HepG2 (cell line): ENCODE measurements around the gene SLC13A1. TPM values are rescaled to one million over a fixed set of nuclear protein-coding genes. Genes with fewer than 3 reads are reported as not detected.

Source experiments
- ATAC-seq: fragments of 200-7000 bp; cut with Tn5 transposase; 3 replicates; pipeline ENCODE4 v1.9.1; 2020; ENCODE audit warnings: mild to moderate bottlenecking, moderate library complexity
- BruUV-seq: library from RNA; stranded (reverse); fragments of 400-500 nt; replicated peaks from 2 replicates; lab custom pipeline; 2021; lab: Mats Ljungman, UMichigan
- CTCF ChIA-PET: fragments of 300-600 bp; formaldehyde crosslinking; extraction: SDS; loops from one replicate; lab custom pipeline; 2021; ENCODE audit warnings: low total read pairs, inconsistent platforms, low intra/inter-chr PET ratio; lab: Yijun Ruan, JAX
- POLR2A ChIA-PET: fragments of 350-600 bp; sonication (Branson Sonifier 250); formaldehyde crosslinking; loops from one replicate; lab custom pipeline; 2020; ENCODE audit warnings: antibody characterized with exemption, inconsistent platforms; lab: Yijun Ruan, JAX
- DNase-seq: peaks from one replicate; pipeline ENCODE4 v3.0.0-alpha.2; 2015; ENCODE audit warnings: low spot score
- FAIRE-seq: peaks from 3 replicates; lab custom pipeline; 2011; peaks lifted over from hg19 to GRCh38; lab: Jason Lieb, UNC
- H2AFZ ChIP-seq: one replicate; pipeline ENCODE4 v1.6.1; 2011; ENCODE audit warnings: low read length, inconsistent platforms
- H3K27ac ChIP-seq: fragments of 300-600 bp; 3 replicates; pipeline ENCODE4 v1.8.0; 2011; ENCODE audit warnings: mixed run types, mild to moderate bottlenecking, mixed read lengths, low read length, inconsistent platforms; ENCODE audit not compliant: insufficient read depth; ENCODE audit errors: extremely low read length
- H3K27me3 ChIP-seq, 2 experiments: fragments of 200-600 bp in 1 of 2; 2 replicates in 1 of 2; 3 replicates in 1 of 2; pipeline versions ENCODE4 v1.6.0 to v1.8.0; 2011; ENCODE audit warnings: low read length in 2 of 2, mild to moderate bottlenecking in 2 of 2, moderate library complexity in 2 of 2, inconsistent platforms in 1 of 2; ENCODE audit not compliant: insufficient read depth in 2 of 2, control insufficient read depth in 1 of 2
- H3K36me3 ChIP-seq, 2 experiments: fragments of 200-600 bp in 1 of 2; replicated peaks in 1 of 2; 2 replicates in 1 of 2; 3 replicates in 1 of 2; pipeline versions ENCODE4 v1.5.1 to v1.8.0; 2011; ENCODE audit warnings: low read length in 2 of 2, inconsistent platforms in 1 of 2; ENCODE audit not compliant: insufficient read depth in 2 of 2, control insufficient read depth in 1 of 2
- H3K4me1 ChIP-seq: 2 replicates; pipeline ENCODE4 v1.5.1; 2012; ENCODE audit warnings: low read length, inconsistent platforms; ENCODE audit not compliant: insufficient read depth
- H3K4me2 ChIP-seq: 2 replicates; pipeline ENCODE4 v1.6.0; 2011; ENCODE audit warnings: low read depth, low read length, inconsistent platforms
- H3K4me3 ChIP-seq, 3 experiments: fragments of 200-600 bp in 1 of 3; sonication (generic), shearing (Covaris generic) in 1 of 3; replicated peaks in 1 of 3; 2 replicates each; pipeline ENCODE4 v1.5.1; 2011 to 2016; ENCODE audit warnings: low read length in 3 of 3, inconsistent platforms in 2 of 3, low read depth in 2 of 3, mild to moderate bottlenecking in 2 of 3, control low read depth in 1 of 3, mixed read lengths in 1 of 3; ENCODE audit not compliant: insufficient read depth in 1 of 3
- H3K79me2 ChIP-seq: one replicate; pipeline ENCODE4 v1.6.1; 2011; ENCODE audit warnings: low read length, inconsistent platforms; ENCODE audit not compliant: insufficient read depth
- H3K9ac ChIP-seq: 2 replicates; pipeline ENCODE4 v1.6.0; 2011; ENCODE audit warnings: mild to moderate bottlenecking, low read depth, low read length, inconsistent platforms; ENCODE audit not compliant: insufficient read depth
- H3K9me3 ChIP-seq: 2 replicates; pipeline ENCODE4 v1.5.1; 2012; ENCODE audit warnings: mild to moderate bottlenecking, low read length
- H4K20me1 ChIP-seq: 2 replicates; pipeline ENCODE4 v1.6.0; 2011; ENCODE audit warnings: inconsistent platforms, mild to moderate bottlenecking, low read length, moderate library complexity; ENCODE audit not compliant: insufficient read depth
- AFF4 ChIP-seq: sonication (generic); formaldehyde crosslinking; IDR thresholded peaks from 2 replicates; pipeline ENCODE4 v1.4.0; 2020; ENCODE audit warnings: missing genetic modification reagents
- EED ChIP-seq: sonication (generic); formaldehyde crosslinking; IDR thresholded peaks from 2 replicates; pipeline ENCODE4 v1.5.0; 2020; ENCODE audit warnings: mild to moderate bottlenecking, missing genetic modification reagents
- KDM1A ChIP-seq: IDR thresholded peaks from 2 replicates; pipeline ENCODE4 v1.6.1; 2016; ENCODE audit warnings: missing compliant biosample characterization
- MLXIP ChIP-seq: sonication (generic); formaldehyde crosslinking; IDR thresholded peaks from 2 replicates; pipeline ENCODE4 v1.9.0; 2021; ENCODE audit warnings: missing genetic modification reagents, borderline replicate concordance
- TOE1 ChIP-seq: sonication (generic); formaldehyde crosslinking; IDR thresholded peaks from 2 replicates; pipeline ENCODE4 v1.4.0; 2020; ENCODE audit warnings: mild to moderate bottlenecking, missing genetic modification reagents
- ZFP41 ChIP-seq: sonication (generic); formaldehyde crosslinking; IDR thresholded peaks from 2 replicates; pipeline ENCODE4 v1.4.0; 2020; ENCODE audit warnings: mild to moderate bottlenecking, missing genetic modification reagents, borderline replicate concordance
- ZNF577 ChIP-seq: sonication (generic); formaldehyde crosslinking; IDR thresholded peaks from 2 replicates; pipeline ENCODE4 v1.4.0; 2020; ENCODE audit warnings: mild to moderate bottlenecking, low read depth, missing genetic modification reagents, borderline replicate concordance
- ZNF713 ChIP-seq: sonication (generic); formaldehyde crosslinking; IDR thresholded peaks from 2 replicates; pipeline ENCODE4 v1.4.0; 2020; ENCODE audit warnings: mild to moderate bottlenecking, missing genetic modification reagents
- ZSCAN12 ChIP-seq: sonication (generic); formaldehyde crosslinking; IDR thresholded peaks from 2 replicates; pipeline ENCODE4 v1.9.0; 2021; ENCODE audit warnings: mild to moderate bottlenecking, missing genetic modification reagents
- whole genome bisulfite sequencing: methylation state at CpG from one replicate; pipeline ENCODE4 v1.1.6; 2017; ENCODE audit warnings: low lambda C conversion rate; 5-methylcytosine and 5-hydroxymethylcytosine counted together
- in situ Hi-C: cut with HindIII; loops from 2 replicates; pipeline ENCODE4 v1.10.0; 2017; ENCODE audit warnings: low pct_unique_long_range_greater_than_20kb; ENCODE audit not compliant: extremely low pct_ligation_motif_present
- intact Hi-C: fragments of 100-400 bp; cut with micrococcal nuclease; formaldehyde crosslinking; loops from one replicate; pipeline ENCODE4 v1.10.0; 2022; ENCODE audit not compliant: unreplicated experiment
- polyA plus RNA-seq, 8 experiments: library from polyadenylated mRNA; depleted of rRNA in 3 of 8; stranded (reverse) in 7 of 8; unstranded in 1 of 8; fragments of >200 nt; fragmentation: Illumina TruSeq in 4 of 8; extraction: Trizol in 4 of 8; gene quantifications; 2 replicates each; pipeline versions ENCODE4 v1.2.1 to v1.2.3, GENCODE V29; 2011 to 2016; ENCODE audit warnings: low read depth in 4 of 8, missing spikeins in 1 of 8, mixed read lengths in 1 of 8; ENCODE audit not compliant: insufficient read depth in 1 of 8
- total RNA-seq, 5 experiments: library from RNA; depleted of rRNA; stranded (reverse); fragments of >200 nt; fragmentation: Illumina TruSeq; extraction: Trizol; gene quantifications; 2 replicates each; pipeline ENCODE4 v1.2.3, GENCODE V29; 2016; ENCODE audit warnings: low read depth in 1 of 5
- TF ChIP-seq, protein P1 (sequence below): IDR thresholded peaks from 2 replicates; pipeline ENCODE4 v1.6.1; 2016; ENCODE audit warnings: missing compliant biosample characterization, missing genetic modification reagents, borderline replicate concordance
- TF ChIP-seq, protein P2 (sequence below): sonication (generic); formaldehyde crosslinking; conservative IDR thresholded peaks from 2 replicates; pipeline ENCODE4 v1.4.0; 2020; ENCODE audit warnings: missing genetic modification reagents
- TF ChIP-seq, protein P3 (sequence below): sonication (generic); formaldehyde crosslinking; IDR thresholded peaks from 2 replicates; pipeline ENCODE4 v1.8.0; 2022; ENCODE audit warnings: missing genetic modification reagents, mild to moderate bottlenecking, inconsistent platforms, borderline replicate concordance

The SLC13A1 gene
- total and polyA plus RNA-seq, 2 of the 13 experiments (the other 11 are each of a cell fraction or from before 2014, with no cell fraction given) = not detected

DNA sequence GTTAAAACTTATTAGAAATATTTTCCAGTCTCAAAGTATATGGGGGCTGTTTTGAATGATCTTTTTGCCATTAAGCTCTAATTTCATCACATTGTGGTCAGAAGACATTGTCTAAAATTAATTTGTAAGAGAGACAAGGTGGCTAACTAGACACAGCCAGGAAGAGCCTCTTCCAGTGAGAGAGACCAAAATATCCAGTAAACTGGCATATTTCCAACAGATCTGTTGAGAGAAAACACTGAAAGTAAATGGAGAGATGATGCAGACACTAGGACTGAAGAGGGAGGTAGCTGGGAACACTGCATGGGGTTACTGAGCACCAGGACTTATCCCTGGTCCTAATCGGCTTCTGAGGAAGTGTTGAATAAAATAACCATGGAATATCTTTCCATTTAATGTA lies 102.8 kb downstream of the SLC13A1 start:
- Histone ChIP-seq H3K9ac (no peak overlapping the region), H2AFZ (no peak overlapping the region), H3K4me2 (no peak overlapping the region), H3K4me1 (no peaks in the 10 kb centered on the region), H3K27me3 (no peaks in the 10 kb centered on the region), H3K79me2 (no peaks in the 10 kb centered on the region), H3K4me3 (no peak overlapping the region), H3K27ac (no peak overlapping the region), H3K36me3 (no peaks in the 10 kb centered on the region), H3K9me3 (no peaks in the 10 kb centered on the region), H4K20me1 (no peaks in the 10 kb centered on the region)
- 0% methylated on average over 1 of the region's 1 CpG for WGBS
- ChIA-PET CTCF (no interaction called here), POLR2A (no interaction called here)
- no TSS peak for BruUV-seq
- no peak for FAIRE-seq
- in situ Hi-C loops (no loop called here), intact Hi-C loops (no loop called here)
- DNase-seq = no peak
- no peak for ATAC-seq
- TF ChIP-seq TOE1 (CRISPR knock-in tag) = no peak
- TF ChIP-seq EED (CRISPR knock-in tag) = no peak
- TF ChIP-seq, protein P1, sequence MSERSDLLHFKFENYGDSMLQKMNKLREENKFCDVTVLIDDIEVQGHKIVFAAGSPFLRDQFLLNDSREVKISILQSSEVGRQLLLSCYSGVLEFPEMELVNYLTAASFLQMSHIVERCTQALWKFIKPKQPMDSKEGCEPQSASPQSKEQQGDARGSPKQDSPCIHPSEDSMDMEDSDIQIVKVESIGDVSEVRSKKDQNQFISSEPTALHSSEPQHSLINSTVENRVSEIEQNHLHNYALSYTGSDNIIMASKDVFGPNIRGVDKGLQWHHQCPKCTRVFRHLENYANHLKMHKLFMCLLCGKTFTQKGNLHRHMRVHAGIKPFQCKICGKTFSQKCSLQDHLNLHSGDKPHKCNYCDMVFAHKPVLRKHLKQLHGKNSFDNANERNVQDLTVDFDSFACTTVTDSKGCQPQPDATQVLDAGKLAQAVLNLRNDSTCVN (CRISPR knock-in tag) = no peak
- TF ChIP-seq ZFP41 (CRISPR knock-in tag) = no peak
- TF ChIP-seq ZNF713 (CRISPR knock-in tag) = no peak
- TF ChIP-seq, protein P2, sequence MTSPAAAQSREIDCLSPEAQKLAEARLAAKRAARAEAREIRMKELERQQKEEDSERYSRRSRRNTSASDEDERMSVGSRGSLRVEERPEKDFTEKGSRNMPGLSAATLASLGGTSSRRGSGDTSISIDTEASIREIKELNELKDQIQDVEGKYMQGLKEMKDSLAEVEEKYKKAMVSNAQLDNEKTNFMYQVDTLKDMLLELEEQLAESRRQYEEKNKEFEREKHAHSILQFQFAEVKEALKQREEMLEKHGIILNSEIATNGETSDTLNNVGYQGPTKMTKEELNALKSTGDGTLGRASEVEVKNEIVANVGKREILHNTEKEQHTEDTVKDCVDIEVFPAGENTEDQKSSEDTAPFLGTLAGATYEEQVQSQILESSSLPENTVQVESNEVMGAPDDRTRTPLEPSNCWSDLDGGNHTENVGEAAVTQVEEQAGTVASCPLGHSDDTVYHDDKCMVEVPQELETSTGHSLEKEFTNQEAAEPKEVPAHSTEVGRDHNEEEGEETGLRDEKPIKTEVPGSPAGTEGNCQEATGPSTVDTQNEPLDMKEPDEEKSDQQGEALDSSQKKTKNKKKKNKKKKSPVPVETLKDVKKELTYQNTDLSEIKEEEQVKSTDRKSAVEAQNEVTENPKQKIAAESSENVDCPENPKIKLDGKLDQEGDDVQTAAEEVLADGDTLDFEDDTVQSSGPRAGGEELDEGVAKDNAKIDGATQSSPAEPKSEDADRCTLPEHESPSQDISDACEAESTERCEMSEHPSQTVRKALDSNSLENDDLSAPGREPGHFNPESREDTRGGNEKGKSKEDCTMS (CRISPR knock-in tag) = no peak
- no peak for TF ChIP-seq MLXIP
- TF ChIP-seq ZSCAN12 (CRISPR knock-in tag) = no peak
- TF ChIP-seq KDM1A (CRISPR knock-in tag) = no peak
- no peak for TF ChIP-seq AFF4 (CRISPR knock-in tag)
- TF ChIP-seq, protein P3, sequence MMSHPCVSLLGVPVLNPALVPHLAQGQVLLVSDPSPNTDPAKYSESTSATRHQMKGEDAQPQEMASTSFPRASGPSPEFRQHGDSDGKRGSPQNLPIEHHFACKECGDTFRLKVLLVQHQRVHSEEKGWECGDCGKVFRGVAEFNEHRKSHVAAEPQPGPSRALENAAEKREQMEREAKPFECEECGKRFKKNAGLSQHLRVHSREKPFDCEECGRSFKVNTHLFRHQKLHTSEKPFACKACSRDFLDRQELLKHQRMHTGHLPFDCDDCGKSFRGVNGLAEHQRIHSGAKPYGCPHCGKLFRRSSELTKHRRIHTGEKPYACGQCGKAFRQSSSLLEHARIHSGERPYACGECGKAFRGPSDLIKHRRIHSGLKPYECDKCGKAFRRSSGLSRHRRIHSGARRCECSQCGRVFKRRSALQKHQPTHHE (CRISPR knock-in tag) = no peak
- TF ChIP-seq ZNF577 = no peak
